SKM-1 (cell line): ENCODE measurements around the gene SPG21.

ENCODE experiments used
- DNase-seq: peaks from one replicate; lab custom pipeline; 2025; ENCODE audit not compliant: unreplicated experiment; lab: John Stamatoyannopoulos, UW

The SPG21 gene

DNA sequence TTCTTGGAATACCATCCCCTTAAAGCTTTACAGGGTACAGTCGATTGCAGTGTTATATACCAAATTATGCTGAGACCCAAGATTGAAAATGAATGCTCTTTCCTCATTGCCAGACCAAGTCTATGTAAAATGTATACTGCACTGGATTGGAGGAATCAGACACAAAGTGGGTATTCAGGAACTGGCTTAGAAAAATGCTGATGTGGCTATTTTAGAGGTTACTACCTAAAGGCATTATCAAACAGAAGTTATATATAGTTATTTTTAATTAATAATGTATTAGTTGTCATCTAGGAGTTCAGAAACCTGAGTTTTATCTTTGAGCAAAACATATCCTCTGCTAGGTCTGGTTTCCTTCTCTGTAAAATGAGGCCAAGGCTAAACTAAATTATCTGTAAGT lies 3.6 kb upstream of the SPG21 start:
- DNase-seq: no peak

DNA sequence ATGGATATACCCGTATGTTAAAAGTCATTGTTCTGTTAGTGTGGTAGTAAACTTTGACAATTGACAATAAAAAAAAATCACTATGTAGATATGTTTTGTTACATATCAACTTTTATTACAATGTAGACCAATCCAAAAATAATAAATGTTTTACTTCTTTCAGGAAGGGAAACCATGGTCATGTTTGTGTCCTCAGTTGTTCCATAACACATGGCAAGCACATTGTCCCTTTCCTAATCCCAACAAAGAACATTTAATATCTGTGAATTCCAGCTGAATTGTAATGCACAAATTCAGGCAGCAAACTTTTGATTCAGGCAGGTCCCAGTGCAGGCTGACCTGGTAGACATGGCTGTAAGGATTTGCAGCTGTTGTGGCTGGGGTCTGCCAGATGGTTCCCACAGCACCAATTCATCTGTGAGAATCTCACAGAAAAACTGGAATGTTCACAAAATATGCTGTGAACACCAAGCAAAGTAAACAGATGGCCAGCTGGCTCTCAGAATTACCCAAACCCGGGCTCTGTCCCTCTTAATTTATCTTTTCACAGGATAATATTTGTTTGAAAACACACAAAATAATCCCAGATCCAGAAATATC lies 1.9 kb upstream of the SPG21 start:
- no peak for DNase-seq

DNA sequence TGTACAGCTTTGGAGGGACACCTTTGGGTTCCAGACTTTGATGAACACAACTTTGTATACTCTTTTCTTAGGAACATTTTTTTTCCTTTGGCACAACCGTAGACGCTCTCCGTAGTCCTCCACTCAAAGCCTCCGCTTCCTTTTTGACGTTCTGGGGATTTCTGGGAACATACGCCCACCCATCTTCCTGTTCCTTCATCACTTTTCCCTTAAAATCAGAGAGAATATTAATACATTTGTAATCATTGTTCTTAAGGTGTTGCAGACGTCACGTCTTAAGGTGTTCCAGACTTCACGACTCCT lies 405 bp upstream of the SPG21 start:
- DNase-seq: no peak

DNA sequence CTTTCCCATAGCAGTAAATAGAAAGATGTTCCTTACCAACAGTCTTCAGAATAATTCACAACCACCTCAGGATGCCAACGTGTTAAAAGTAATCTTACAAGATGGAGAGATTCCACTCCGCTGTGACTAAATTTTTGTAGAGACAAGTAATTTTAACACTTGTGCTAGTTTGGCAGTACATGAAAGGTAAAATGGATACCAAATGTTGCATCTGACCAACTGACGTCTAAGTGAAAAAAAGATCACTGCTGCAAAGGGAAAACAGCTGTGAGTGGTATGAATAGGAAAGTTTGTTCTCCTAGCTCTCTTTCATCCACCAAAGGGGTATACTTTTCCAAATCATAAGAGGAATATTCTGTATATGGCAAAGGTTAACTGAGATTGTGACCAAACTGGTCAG lies 2.6 kb downstream of the SPG21 start:
- no peak for DNase-seq

DNA sequence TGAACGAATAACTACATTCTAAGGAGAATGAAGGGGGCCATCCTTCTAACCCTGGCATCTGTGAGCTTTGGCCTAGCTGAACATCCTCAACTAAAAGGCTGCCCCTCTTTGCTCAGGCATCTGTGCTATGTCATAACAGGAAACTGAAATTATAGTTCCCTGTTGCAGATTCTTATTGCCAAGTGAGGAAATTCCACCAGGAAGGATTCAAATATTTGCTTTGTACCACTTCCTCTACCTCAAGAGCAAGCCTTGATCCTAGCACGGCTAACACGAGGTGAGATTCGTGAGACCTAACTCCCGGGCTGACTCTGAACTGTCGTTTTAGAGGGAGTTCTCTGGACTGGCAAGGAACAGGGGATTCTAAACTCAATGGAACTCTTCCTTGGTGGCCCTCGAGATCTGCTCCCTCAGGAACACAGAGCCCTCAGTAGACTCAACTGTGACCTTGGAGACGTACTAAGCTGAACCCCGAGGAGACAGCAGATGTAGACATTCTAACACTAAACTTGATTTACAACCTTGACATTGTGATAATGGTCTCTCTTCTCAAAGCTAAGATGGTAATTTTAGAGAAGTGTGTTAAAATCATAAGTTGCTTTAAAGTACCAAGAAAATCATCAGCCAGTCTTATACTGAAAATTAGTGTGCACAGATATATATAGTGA lies 4.2 kb downstream of the SPG21 start:
- DNase-seq: peak; percentile 78

DNA sequence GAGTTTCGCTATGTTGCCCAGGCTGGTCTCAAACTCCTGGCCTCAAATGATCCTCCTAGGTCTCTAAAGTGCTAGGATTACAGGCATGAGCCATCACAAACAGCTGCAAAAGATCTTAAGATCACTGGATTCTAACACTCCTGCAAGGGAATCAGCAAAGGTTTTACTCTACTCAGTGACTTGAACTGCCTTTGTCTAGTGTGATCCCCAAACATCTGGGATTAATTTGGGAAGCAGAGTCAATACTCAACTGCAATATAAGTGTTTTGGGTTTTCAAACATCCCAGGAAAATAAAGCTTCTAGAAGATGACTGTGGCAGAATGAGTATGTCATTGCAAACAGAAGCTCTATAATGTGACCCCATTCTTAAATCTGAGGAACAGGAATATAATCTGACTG lies 7.2 kb downstream of the SPG21 start:
- DNase-seq: no peak

DNA sequence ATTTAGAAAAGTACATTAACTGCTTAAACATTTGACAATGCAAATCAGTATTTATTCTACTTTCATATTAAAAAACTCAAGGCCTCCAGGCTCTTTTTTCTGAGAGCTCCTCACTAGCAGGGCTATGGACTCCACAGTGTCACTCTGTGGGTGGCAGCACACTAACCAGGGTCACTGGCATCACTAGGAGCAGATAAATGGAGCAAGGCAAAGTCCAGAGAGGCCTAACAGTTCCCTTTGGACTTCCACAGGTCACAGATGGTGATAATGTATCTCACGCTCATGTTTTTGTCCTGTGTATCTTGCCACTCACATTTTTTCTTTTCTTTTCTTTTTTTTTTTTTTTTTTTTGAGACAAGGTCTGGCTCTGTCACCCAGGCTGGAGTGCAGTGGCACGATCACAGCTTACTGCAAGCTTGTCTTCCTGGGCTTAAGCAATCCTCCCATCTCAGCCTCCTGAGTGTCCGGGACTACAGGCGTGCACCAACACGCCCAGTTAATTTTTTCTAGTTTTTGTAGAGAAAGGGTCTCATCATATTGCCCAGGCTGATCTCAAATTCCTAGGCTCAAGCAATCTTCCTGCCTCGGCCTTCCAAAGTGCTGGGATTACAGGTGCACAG lies 7.8 kb downstream of the SPG21 start:
- no peak for DNase-seq

DNA sequence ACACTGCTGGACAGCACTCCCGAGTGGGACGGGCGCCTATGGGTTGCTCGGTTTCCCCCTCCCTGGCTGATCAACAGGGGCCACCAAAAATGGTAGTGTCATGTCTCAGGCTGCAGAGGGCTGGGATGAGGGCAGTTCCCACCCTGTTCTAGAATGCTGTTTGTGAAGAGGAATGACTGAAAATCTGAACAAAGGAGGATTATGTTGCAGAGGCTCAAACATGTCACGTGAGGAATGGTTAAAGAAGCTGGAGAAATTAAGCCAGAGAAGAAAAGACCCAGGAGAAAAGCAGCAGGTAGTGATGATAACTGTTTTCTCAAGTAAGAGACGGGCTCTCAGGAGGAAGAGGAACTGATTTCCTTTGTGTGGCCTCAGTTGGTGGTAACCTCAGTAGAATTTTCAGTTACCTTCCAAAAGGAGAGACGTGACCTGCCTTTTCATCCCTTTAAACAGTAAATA lies 10.4 kb downstream of the SPG21 start:
- DNase-seq: no peak

DNA sequence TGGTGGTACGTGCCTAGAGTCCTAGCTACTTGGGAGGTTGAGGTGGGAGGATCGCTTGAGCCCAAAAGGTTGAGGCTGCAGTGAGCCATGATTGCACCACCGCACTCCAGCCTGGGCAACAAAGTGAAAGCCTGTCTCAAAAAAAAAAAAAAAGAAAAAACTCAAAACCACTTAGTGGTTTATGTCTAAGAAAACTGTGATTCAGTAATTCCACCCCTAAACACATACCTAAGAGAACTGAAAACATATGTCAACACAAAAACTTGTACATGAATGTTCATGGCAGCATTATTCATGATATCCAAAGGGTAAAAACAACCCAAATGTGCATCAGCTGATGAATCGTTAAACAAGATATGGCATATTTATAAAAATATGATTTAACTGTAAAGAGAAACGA lies 14.3 kb downstream of the SPG21 start:
- DNase-seq: no peak

DNA sequence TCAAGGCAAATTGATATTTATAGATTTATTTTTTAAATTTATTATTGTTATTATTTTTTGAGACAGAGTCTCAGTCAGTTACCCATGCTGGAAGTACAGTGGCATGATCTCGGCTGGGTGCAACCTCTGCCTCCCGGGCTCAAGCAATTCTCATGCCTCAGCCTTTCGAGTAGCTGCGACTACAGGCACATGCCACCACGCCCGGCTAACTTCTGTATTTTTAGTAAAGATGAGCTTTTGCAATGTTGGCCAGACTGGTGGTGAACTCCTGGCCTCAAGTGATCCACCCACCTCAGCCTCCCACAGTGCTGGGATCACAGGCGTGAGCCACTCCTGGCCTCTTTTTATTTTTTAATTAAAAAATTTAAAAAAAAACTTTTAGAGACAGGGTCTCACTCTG lies 19.0 kb downstream of the SPG21 start:
- peak; percentile 23 for DNase-seq

DNA sequence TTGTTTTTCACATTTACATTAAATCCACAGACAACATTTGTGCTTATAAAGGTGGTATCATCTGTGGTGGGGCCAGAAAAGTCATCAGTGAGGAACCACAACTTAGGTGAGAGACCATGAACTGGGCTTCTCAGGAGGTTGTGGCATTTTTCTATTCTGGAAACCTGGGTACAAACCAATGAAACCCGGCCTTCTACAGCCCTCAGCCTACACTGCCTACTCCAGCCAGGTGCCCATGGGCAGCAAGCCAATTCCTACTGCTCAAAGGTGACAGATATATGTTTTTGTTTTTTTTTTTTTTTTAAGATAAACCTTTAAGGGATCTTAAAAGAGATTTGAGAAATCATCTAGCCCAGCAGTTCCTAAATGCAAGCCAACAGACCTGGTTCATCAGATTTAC lies 20.3 kb downstream of the SPG21 start:
- no peak for DNase-seq

DNA sequence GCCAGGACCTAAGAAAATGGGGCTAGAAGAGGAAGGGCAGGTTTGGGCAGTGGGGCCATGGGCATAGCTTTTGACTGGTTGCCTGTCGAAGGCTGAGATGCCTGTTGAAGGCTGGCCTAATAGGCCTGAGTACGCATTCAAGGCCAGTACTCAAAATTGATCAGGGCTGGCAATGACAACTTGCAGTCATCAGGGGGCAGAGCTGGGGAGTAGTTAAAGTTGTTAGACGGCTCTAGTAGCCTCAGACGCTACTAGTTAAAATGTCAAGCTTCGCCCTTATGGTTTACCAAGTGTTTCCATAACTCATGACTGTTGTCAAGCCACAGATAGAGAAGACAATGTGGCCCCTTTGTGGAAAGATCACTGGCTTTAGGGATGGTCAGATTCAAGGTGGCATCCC lies 28.7 kb downstream of the SPG21 start:
- DNase-seq: no peak

DNA sequence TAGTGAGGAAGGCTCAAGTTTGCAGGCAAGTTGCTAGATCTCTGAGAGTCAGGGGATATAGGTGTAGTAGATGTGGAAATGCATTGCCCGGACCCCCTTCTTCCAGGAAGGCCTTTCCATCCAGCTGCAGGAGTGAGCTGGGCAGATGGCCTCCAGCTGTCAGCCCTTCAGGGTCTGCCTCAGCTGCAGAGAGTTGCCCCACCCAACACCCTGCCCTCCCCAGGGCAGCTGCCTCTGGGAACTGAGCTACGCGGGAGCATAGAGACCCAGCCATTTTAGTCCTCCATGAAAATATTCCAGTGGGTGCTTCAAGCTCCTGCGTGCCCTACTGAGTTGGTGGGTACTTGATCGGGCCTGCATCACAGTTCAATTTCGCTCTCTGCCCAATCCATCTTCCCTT lies 29.6 kb downstream of the SPG21 start:
- DNase-seq: no peak

DNA sequence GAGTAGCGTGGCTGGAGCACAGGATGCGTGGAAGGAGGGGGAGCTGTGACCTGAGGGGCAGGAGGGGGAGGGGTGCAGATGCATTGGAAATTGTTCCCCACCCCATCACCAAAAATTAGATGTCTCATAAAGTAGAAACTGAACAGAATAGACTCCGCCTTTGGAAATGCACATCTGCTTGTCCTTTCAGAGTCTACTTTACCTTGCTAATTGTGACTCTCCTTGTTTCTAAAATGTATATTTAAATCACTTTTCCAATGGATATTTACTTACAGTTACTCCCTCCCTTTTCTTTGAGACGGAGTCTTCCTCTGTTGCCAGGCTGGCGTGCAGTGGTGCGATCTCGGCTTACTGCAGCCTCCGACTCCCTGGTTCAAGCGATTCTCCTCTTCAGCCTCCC lies 30.6 kb downstream of the SPG21 start:
- no peak for DNase-seq

DNA sequence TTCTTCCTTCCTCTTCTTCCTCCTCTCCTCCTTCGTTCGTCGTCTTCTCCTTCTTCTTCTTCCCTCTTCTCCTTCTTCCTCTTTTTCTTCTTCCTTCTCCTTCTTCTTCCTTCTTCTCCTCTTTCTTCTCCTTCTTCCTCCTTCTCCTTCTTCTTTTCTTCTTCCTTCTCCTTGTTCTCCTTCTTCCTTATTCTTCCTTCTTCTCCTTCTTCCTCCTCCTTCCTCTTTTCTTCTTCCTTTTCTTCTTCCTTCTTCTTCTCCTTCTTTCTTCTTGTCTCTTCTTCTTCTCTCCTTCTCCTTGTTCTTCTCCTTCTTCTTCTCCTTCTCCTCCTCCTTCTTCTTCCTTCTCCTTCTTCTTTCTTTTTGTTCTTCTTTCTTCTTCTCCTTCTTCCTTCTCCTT lies 35.3 kb downstream of the SPG21 start:
- no peak for DNase-seq

DNA sequence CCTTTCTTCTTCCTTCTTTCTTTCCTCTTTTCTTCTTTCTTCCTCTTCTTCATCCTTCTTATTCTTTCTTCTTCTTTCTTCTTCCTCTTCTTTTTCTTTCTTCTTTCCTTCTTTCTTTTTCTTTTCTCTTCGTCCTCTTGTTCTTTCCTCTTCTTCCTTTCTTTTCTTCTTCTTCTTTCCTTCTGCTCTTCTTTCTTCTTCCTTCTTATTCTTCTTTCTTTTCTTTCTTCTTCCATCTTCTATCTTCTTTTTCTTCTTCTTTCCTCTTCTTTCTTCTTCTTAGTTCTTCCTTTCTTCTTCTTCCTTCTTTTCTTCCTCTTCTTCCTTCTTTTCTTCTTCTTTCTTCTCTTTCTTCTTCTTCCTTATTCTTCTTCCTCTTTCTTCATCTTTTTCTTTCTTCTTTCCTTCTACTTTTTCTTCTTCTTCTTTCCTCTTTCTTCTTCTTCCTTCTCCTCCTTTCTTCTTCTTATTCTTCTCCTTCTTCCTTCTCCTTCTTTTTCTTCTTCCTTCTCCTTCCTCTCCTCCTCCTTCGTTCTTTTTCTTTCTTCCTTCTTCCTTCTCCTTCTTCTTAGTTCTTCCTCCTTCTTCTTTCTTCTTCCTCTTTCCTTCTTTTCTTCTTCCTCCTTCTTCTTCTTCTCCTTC lies 37.8 kb downstream of the SPG21 start:
- no peak for DNase-seq

DNA sequence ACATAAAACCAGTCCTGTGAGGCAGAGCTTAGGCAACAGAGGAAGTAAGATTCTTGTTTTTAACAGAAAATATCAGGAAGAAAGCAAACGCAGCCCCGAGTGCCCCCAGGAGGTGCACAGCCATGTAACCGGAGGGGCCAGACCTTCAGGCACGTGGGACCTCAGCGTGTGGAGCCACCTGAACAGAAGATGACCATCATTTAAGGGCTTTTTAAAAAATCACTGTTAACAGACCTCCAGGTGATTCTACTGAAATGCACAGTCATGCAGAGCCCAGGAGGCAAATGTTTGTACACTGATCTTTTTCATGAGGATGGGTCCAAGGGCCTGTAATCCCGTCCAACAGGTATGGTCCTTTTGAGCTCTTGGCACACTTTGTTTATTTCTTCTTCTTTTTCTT lies 38.8 kb downstream of the SPG21 start:
- peak; percentile 12 for DNase-seq

DNA sequence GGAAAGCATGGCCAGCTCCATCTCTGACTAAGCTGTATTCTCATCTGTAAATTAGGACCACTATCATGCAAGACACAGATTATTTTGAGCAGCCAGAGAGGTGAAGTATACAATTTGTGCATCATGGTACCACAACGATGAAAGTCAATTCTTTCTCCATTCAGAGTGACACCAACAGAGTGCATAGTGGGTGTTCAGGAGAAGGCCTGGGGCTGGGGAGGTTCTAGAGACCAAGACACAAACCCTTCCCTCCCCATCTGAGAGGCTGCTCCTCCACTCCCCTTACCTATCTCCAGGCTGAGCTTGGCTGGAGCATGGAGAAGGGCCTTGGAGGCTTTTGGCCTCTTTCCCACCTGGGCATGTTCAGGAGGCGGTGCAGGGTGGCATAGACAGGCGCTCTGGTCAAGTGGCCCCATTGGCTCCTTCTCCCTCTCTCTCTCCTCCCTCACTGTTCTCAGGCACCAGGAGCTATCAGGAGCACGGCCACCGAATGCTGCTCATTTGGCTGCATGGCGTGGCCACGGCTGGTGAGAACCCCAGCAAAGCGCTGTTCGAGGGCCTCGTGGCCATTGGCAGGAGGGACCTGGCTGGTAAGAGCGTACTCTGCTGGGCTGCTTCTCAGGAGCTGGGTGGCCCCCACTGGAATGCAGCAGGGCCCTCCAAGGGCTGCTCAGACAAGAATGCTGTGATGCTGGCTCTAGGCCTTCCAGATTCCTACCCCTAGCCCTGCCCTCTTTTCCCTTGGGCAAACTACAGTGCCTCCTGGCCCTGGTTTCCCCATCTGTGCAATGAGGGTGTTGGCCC lies 40.1 kb downstream of the SPG21 start:
- no peak for DNase-seq

DNA sequence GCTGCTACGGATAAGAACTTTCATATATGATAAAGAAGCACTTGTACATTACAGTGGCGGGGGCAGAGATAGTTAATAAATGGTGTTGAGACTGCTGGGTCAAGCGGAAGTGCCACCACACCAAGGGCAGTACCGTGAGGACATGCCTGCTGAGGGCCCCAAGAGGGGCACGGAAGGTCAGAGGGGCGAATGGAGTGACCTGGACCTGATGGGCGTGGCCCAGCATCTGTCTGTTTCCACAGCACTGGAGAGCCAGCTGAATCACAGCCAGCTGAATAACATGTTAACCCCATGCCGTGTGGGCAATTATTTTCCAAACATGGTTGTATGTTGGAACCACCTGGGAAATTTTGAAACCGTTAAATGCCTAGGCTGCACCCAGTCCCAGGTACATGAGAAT lies 40.8 kb downstream of the SPG21 start:
- DNase-seq: no peak

DNA sequence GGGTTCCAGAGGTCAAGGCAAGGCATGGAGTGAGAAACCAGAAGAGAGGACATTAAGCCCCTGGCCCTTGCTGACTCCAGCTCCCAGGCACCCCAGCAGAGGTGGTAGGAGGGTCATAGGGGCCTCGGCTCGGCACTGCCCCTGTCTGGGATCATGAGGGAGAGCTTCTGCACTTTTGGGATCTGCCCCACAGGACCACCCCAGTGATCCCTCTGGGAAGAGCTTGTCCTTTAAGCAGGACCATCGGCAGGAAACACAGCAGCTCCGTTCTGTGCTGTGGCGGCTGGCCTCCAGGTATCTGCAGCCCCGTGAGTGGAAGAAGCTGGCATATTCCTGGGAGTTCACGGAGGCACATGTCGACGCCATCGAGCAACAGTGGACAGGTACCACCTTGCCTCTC lies 42.5 kb downstream of the SPG21 start:
- DNase-seq: no peak

DNA sequence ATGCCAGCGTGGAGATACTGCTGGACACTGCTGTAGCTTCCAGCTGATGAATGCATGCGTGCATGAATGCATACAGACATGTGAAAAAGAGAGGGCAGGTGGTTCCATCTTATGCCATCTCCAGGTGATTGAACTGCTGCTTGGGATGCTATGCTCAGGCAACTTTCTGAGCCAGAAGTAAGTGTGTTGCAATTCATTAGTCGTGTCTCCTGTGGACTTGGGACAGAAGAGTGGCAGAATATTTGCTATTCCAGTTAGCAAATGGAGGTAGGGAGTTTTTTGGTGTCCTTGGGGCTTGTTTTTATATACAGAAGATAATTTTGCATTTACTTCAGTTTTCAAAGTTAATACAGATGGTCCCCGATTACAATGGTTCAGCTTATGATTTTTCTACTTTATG lies 44.8 kb downstream of the SPG21 start:
- DNase-seq: no peak
